ENCODE measurements around the gene OR6C1. TPM values are rescaled to one million over a fixed set of nuclear protein-coding genes. Genes with fewer than 3 reads are reported as not detected.
"Not testable (repeated sequence)": the region's sequence is repeated elsewhere in the genome, so short reads cannot be mapped to it uniquely, and the experiment has no call there.

Gene OR6C1
- total RNA-seq, 1 experiment from 2014 or later: not detected

DNA sequence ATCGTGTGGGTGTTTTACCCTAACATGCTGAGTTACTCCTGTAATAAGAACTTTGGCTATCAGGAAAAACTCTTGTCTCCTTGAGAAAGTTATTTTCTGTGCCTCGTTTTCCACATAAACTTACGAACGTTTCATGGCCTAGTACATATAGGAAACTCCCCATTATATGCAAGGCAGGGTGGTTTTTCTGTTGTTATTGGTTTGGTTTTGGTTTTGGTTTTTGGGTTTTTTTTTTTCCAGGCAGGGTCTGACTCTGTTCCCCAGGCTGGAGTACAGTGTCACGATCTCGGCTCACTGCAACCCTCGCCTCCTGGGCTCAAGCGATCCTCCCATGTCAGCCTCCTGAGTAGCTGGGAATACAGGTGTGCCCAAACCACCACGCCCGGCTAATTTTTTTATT is 21.9 kb downstream of the OR6C1 start:
- CTCF ChIA-PET: no interaction called here
- no peaks in the 10 kb centered on the region for H3K9me3 Mint-ChIP-seq (ENCODE audit: unreplicated experiment)
- no peaks in the 10 kb centered on the region for H3K27me3 Mint-ChIP-seq (ENCODE audit: insufficient read depth, unreplicated experiment)
- no peak for DNase-seq
- no peak overlapping the region for H3K4me3 Mint-ChIP-seq (ENCODE audit: unreplicated experiment)
- Histone ChIP-seq H3K27me3 (replicated peaks; ENCODE audit: control insufficient read depth, insufficient read depth, low read length) (no peaks in the 10 kb centered on the region), H3K9me3 (peaks cover 12% of the 10 kb centered on the region; the same call in 1 of the 2 replicates), H3K4me1 (peaks cover 35% of the 10 kb centered on the region), H3K4me3 (ENCODE audit: low read depth, low read length) (no peak overlapping the region), H3K36me3 (ENCODE audit: control insufficient read depth, insufficient read depth, low read length) (no peaks in the 10 kb centered on the region)
- H3K4me1 Mint-ChIP-seq (ENCODE audit: low read depth, unreplicated experiment): peaks cover 11% of the 10 kb centered on the region
- TF ChIP-seq, protein P1, sequence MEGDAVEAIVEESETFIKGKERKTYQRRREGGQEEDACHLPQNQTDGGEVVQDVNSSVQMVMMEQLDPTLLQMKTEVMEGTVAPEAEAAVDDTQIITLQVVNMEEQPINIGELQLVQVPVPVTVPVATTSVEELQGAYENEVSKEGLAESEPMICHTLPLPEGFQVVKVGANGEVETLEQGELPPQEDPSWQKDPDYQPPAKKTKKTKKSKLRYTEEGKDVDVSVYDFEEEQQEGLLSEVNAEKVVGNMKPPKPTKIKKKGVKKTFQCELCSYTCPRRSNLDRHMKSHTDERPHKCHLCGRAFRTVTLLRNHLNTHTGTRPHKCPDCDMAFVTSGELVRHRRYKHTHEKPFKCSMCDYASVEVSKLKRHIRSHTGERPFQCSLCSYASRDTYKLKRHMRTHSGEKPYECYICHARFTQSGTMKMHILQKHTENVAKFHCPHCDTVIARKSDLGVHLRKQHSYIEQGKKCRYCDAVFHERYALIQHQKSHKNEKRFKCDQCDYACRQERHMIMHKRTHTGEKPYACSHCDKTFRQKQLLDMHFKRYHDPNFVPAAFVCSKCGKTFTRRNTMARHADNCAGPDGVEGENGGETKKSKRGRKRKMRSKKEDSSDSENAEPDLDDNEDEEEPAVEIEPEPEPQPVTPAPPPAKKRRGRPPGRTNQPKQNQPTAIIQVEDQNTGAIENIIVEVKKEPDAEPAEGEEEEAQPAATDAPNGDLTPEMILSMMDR (IDR thresholded peaks at IDR 0.05; ENCODE audit: insufficient read depth in 1 of 2, low read depth in 1 of 2, low read length in 1 of 2, severe bottlenecking in 1 of 2, unreplicated experiment in 1 of 2): no peak
- H3K27ac Mint-ChIP-seq (ENCODE audit: unreplicated experiment): no peak overlapping the region
- no TSS peak for BruUV-seq (replicated peaks)
- H3K36me3 Mint-ChIP-seq (ENCODE audit: insufficient read depth, unreplicated experiment): no peaks in the 10 kb centered on the region
- intact Hi-C loops (cut with micrococcal nuclease; ENCODE audit: unreplicated experiment): no loop called here
- POLR2A ChIA-PET: no interaction called here

DNA sequence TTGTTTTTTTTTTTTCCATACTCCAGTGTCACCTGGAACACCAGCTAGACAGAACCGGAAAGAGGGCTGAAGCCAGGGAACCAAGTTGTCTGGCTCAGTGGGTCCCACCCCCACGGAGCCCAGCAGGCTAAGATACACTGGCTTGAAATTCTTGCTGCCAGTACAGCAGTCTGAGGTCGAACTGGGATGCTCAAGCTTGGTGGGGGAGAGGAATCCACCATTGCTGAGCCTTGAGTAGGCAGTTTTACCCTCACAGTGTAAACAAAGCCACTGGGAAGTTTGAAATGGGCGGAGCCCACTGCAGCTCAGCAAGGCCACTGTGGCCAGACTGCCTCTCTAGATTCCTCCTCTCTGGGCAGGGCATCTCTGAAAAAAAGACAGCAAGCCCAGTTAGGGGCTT is 41.2 kb downstream of the OR6C1 start:
- H3K9me3 Mint-ChIP-seq (ENCODE audit: unreplicated experiment); H3K36me3 ChIP-seq (ENCODE audit: control insufficient read depth, insufficient read depth, low read length); CTCF ChIA-PET; intact Hi-C loops (cut with micrococcal nuclease; ENCODE audit: unreplicated experiment); BruUV-seq (replicated peaks); H3K4me1 Mint-ChIP-seq (ENCODE audit: low read depth, unreplicated experiment); H3K4me3 Mint-ChIP-seq (ENCODE audit: unreplicated experiment); POLR2A ChIA-PET; H3K27me3 Mint-ChIP-seq (ENCODE audit: insufficient read depth, unreplicated experiment); DNase-seq; H3K4me1 ChIP-seq; H3K27me3 ChIP-seq (replicated peaks; ENCODE audit: control insufficient read depth, insufficient read depth, low read length); H3K36me3 Mint-ChIP-seq (ENCODE audit: insufficient read depth, unreplicated experiment); H3K27ac Mint-ChIP-seq (ENCODE audit: unreplicated experiment); H3K4me3 ChIP-seq (ENCODE audit: low read depth, low read length); H3K9me3 ChIP-seq: not testable (repeated sequence)

DNA sequence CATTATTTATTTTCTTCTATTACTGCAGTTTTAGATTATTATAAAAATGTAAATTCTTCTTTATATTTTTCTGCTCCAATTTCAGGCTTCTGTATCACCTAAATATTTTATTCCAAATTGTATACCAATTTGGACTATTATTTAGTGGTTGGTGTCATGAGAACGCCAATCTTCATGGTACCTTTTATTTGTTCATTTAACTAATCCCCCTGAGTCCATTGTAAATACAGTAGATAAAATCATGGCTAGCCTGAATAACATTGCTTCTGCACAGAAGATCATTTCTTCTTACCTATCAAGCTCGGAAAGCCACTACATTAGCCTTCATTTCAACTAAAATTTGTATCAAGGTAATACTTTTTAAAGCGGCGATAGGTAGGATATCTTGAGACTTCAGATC is 48.5 kb downstream of the OR6C1 start, which contains the start of gene OR6C75:
OR6C75 (plus strand) TSS at position 301 of the 400 bp plus-strand sequence. CDS start 2,136 bp downstream, outside the sequence.
- intact Hi-C loops (cut with micrococcal nuclease; ENCODE audit: unreplicated experiment): no loop called here
- Mint-ChIP-seq H3K4me1 (ENCODE audit: low read depth, unreplicated experiment) (peaks cover 6% of the 10 kb centered on the region), H3K9me3 (ENCODE audit: unreplicated experiment) (peaks cover 9% of the 10 kb centered on the region), H3K27ac (ENCODE audit: unreplicated experiment) (no peak within 1 kb of the TSS), H3K4me3 (ENCODE audit: unreplicated experiment) (no peak within 1 kb of the TSS), H3K27me3 (ENCODE audit: insufficient read depth, unreplicated experiment) (peaks cover 4% of the 10 kb centered on the region), H3K36me3 (ENCODE audit: insufficient read depth, unreplicated experiment) (no peaks in the 10 kb centered on the region)
- DNase-seq: no peak
- H3K9me3 ChIP-seq: no peaks in the 10 kb centered on the region
- H3K36me3 ChIP-seq (ENCODE audit: control insufficient read depth, insufficient read depth, low read length): no peaks in the 10 kb centered on the region
- BruUV-seq (replicated peaks): no TSS peak
- no peaks in the 10 kb centered on the region for H3K4me1 ChIP-seq
- POLR2A ChIA-PET: no interaction called here
- H3K4me3 ChIP-seq (ENCODE audit: low read depth, low read length): no peak within 1 kb of the TSS
- CTCF ChIA-PET: no interaction called here
- TF ChIP-seq, protein P1 (IDR thresholded peaks at IDR 0.05; ENCODE audit: insufficient read depth in 1 of 2, low read depth in 1 of 2, low read length in 1 of 2, severe bottlenecking in 1 of 2, unreplicated experiment in 1 of 2): no peak
- H3K27me3 ChIP-seq (replicated peaks; ENCODE audit: control insufficient read depth, insufficient read depth, low read length): no peaks in the 10 kb centered on the region

DNA sequence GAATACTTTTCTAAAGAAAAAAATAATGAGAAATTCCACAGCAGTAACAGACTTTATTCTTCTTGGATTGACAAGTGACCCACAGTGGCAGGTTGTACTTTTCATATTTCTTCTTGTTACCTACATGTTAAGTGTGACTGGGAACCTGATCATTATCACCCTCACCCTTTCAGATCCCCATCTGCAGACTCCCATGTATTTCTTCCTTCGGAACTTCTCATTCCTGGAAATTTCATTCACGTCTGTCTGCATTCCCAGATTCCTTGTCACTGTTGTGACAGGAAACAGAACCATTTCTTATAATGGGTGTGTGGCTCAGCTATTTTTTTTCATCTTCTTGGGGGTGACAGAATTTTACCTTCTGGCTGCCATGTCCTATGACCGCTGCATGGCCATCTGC is 50.9 kb downstream of the OR6C1 start:
- ChIA-PET POLR2A (no interaction called here), CTCF (no interaction called here)
- no peaks in the 10 kb centered on the region for H3K27me3 Mint-ChIP-seq (ENCODE audit: insufficient read depth, unreplicated experiment)

More for the DNA sequence above, 50.9 kb downstream of the OR6C1 start:
- no TSS peak for BruUV-seq (replicated peaks)
- H3K9me3 ChIP-seq: no peaks in the 10 kb centered on the region
- H3K4me3 ChIP-seq (ENCODE audit: low read depth, low read length): no peak overlapping the region
- no peak for DNase-seq
- Mint-ChIP-seq H3K9me3 (ENCODE audit: unreplicated experiment) (no peaks in the 10 kb centered on the region), H3K27ac (ENCODE audit: unreplicated experiment) (no peak overlapping the region), H3K36me3 (ENCODE audit: insufficient read depth, unreplicated experiment) (no peaks in the 10 kb centered on the region), H3K4me1 (ENCODE audit: low read depth, unreplicated experiment) (peaks cover 6% of the 10 kb centered on the region), H3K4me3 (ENCODE audit: unreplicated experiment) (no peak overlapping the region)
- no peaks in the 10 kb centered on the region for H3K27me3 ChIP-seq (replicated peaks; ENCODE audit: control insufficient read depth, insufficient read depth, low read length)
- TF ChIP-seq, protein P1 (IDR thresholded peaks at IDR 0.05; ENCODE audit: insufficient read depth in 1 of 2, low read depth in 1 of 2, low read length in 1 of 2, severe bottlenecking in 1 of 2, unreplicated experiment in 1 of 2): no peak
- H3K36me3 ChIP-seq (ENCODE audit: control insufficient read depth, insufficient read depth, low read length): no peaks in the 10 kb centered on the region
- intact Hi-C loops (cut with micrococcal nuclease; ENCODE audit: unreplicated experiment): no loop called here
- no peaks in the 10 kb centered on the region for H3K4me1 ChIP-seq

Measured in Caco-2 (cell line).